Stomach (tissue), 4 donors: Measurements from ENCODE around the gene PDXDC1.

Experiments used
- EP300 ChIP-seq: sonication (generic); formaldehyde crosslinking; IDR thresholded peaks from one replicate; pipeline ENCODE4 v1.6.1; 2017; ENCODE audit warnings: antibody characterized with exemption
- POLR2A ChIP-seq, 4 donors: fragments of 450-650 bp; IDR thresholded peaks; one replicate each; pipeline ENCODE4 v1.6.1; 2016; ENCODE audit warnings: antibody characterized with exemption in 4 of 4, control low read depth in 2 of 4, mild to moderate bottlenecking in 1 of 4, moderate library complexity in 1 of 4
- POLR2AphosphoS5 ChIP-seq, 3 donors: sonication (generic); formaldehyde crosslinking; IDR thresholded peaks; one replicate each; pipeline ENCODE4 v1.6.1; 2016; ENCODE audit warnings: antibody characterized with exemption in 3 of 3
- TF ChIP-seq, protein P1 (sequence below), 7 experiments: fragments of 450-650 bp in 4 of 7; fragments of 200-600 bp in 3 of 7; sonication (generic) in 3 of 7; IDR thresholded peaks; one replicate each; pipeline ENCODE4 v1.5.1; 2016 to 2019; ENCODE audit warnings: antibody characterized with exemption in 7 of 7, control low read depth in 2 of 7, mild to moderate bottlenecking in 1 of 7

- TF ChIP-seq, protein P1, sequence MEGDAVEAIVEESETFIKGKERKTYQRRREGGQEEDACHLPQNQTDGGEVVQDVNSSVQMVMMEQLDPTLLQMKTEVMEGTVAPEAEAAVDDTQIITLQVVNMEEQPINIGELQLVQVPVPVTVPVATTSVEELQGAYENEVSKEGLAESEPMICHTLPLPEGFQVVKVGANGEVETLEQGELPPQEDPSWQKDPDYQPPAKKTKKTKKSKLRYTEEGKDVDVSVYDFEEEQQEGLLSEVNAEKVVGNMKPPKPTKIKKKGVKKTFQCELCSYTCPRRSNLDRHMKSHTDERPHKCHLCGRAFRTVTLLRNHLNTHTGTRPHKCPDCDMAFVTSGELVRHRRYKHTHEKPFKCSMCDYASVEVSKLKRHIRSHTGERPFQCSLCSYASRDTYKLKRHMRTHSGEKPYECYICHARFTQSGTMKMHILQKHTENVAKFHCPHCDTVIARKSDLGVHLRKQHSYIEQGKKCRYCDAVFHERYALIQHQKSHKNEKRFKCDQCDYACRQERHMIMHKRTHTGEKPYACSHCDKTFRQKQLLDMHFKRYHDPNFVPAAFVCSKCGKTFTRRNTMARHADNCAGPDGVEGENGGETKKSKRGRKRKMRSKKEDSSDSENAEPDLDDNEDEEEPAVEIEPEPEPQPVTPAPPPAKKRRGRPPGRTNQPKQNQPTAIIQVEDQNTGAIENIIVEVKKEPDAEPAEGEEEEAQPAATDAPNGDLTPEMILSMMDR (IDR thresholded peaks at IDR 0.05): no peak
- TF ChIP-seq POLR2A (IDR thresholded peaks at IDR 0.05) (no peak), POLR2AphosphoS5 (IDR thresholded peaks at IDR 0.05) (no peak), EP300 (no peak)
These were observed 166.8 kb downstream of the PDXDC1 start for GRCh38 chr16:15141586-15141985.
